Breast epithelium (tissue), 4 donors: Measurements from ENCODE around the gene SLC13A1. TPM values are rescaled to one million over a fixed set of nuclear protein-coding genes. Genes with fewer than 3 reads are reported as not detected.
"Not testable (repeated sequence)": the region's sequence is repeated elsewhere in the genome, so short reads cannot be mapped to it uniquely, and the experiment has no call there.

Experiments used
- DNase-seq, 2 donors: peaks; one replicate each; pipeline ENCODE4 v3.0.0-alpha.2; 2019; ENCODE audit warnings: low spot score in 2 of 2
- H3K27ac ChIP-seq, 2 donors: fragments of 200-600 bp; sonication (generic) in 1 of 2; one replicate each; pipeline ENCODE4 v1.5.1; 2016 to 2019; ENCODE audit warnings: mild to moderate bottlenecking in 1 of 2
- H3K27me3 ChIP-seq, 2 donors: fragments of 200-600 bp; sonication (generic) in 1 of 2; one replicate each; pipeline versions ENCODE4 v1.5.1 to v1.6.0; 2017 to 2019; ENCODE audit warnings: control low read depth in 1 of 2, mild to moderate bottlenecking in 1 of 2
- H3K36me3 ChIP-seq: fragments of 200-600 bp; one replicate; pipeline ENCODE4 v1.5.1; 2019
- H3K4me1 ChIP-seq, 2 donors: fragments of 200-600 bp; sonication (generic); one replicate each; pipeline ENCODE4 v1.5.1; 2016 to 2019; ENCODE audit warnings: control low read depth in 1 of 2
- H3K4me3 ChIP-seq, 3 donors: fragments of 200-600 bp; sonication (generic); 1 replicate in 2 of 3; 2 replicates in 1 of 3; pipeline ENCODE4 v1.5.1; 2016 to 2019; ENCODE audit warnings: mild to moderate bottlenecking in 3 of 3, moderate library complexity in 2 of 3
- H3K9me3 ChIP-seq, 2 donors: fragments of 200-600 bp; sonication (generic) in 1 of 2; one replicate each; pipeline ENCODE4 v1.5.1; 2016 to 2019; ENCODE audit warnings: control low read depth in 1 of 2
- POLR2A ChIP-seq: fragments of 450-650 bp; IDR thresholded peaks from one replicate; pipeline ENCODE4 v1.6.1; 2016; ENCODE audit warnings: antibody characterized with exemption, mild to moderate bottlenecking, moderate library complexity
- POLR2AphosphoS5 ChIP-seq, 3 donors: sonication (generic); formaldehyde crosslinking; IDR thresholded peaks; one replicate each; pipeline ENCODE4 v1.6.1; 2017; ENCODE audit warnings: antibody characterized with exemption in 3 of 3
- intact Hi-C: fragments of 100-400 bp; cut with DNase I; formaldehyde crosslinking; loops from one replicate; pipeline ENCODE4 v1.15.1; 2023; ENCODE audit warnings: low total_unique reads
- total RNA-seq, 3 donors: library from RNA; depleted of rRNA; stranded (reverse); fragments of >200 nt; gene quantifications; one replicate each; pipeline ENCODE4 v1.1.0, GENCODE V29; 2016
- TF ChIP-seq, protein P1 (sequence below), 3 donors: fragments of 450-650 bp; IDR thresholded peaks; one replicate each; pipeline ENCODE4 v1.5.1; 2016 to 2017; ENCODE audit warnings: antibody characterized with exemption in 3 of 3, mild to moderate bottlenecking in 3 of 3, moderate library complexity in 3 of 3

Gene SLC13A1
- total RNA-seq, 3 donors from 2014 or later, result not detected

DNA sequence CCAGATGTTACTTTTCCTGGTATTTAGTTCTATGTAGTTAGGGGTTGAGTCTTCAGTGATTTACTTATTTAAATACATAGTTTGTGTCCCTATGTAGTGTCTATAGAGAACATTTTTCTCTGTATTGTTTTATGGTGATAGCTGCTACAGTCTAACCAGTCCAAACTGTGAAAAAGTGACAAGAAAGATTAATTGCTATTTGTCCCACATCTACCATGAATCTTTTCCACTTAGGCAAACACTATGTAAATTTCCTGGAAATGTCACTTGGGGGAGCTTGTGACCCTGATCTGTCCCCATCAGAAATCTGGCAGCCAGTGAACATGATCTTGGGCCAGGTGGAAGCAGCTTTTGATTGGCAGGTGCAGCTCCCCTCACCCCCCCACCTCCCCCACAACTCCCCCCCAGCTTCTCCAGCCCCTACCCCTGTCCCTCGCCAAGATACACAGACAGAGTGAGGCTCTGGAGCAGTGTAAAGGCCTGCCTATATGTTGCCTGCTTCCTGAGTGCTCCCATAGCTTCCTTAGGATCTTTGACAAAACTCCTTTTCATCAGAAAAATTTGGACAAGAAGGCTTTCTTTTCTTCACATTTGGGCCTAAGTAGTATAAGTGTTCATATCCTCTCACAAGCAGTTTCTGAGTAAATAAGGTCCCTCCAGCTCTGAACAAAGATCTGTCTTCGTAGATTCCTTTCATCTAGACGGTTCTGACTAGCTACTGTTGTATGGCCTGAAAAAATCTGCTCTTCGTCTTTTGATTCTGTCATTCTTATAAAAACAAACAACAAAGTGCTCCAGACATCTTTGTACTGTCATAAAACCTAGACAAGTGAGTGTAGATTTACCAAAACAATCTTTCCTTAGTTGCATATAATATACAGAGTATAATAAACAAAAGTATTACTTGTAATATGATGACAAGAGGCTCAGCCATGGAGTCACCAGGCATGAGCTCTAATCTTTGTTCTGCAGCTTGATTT lies 31.5 kb upstream of the SLC13A1 start:
- Histone ChIP-seq H3K36me3 (no peaks in the 10 kb centered on the region), H3K4me3 (no peak overlapping the region), H3K4me1 (no peaks in the 10 kb centered on the region), H3K9me3 (no peaks in the 10 kb centered on the region), H3K27me3 (no peaks in the 10 kb centered on the region), H3K27ac (no peak overlapping the region)
- intact Hi-C loops, result no loop called here
- TF ChIP-seq, protein P1, sequence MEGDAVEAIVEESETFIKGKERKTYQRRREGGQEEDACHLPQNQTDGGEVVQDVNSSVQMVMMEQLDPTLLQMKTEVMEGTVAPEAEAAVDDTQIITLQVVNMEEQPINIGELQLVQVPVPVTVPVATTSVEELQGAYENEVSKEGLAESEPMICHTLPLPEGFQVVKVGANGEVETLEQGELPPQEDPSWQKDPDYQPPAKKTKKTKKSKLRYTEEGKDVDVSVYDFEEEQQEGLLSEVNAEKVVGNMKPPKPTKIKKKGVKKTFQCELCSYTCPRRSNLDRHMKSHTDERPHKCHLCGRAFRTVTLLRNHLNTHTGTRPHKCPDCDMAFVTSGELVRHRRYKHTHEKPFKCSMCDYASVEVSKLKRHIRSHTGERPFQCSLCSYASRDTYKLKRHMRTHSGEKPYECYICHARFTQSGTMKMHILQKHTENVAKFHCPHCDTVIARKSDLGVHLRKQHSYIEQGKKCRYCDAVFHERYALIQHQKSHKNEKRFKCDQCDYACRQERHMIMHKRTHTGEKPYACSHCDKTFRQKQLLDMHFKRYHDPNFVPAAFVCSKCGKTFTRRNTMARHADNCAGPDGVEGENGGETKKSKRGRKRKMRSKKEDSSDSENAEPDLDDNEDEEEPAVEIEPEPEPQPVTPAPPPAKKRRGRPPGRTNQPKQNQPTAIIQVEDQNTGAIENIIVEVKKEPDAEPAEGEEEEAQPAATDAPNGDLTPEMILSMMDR (IDR thresholded peaks at IDR 0.05), result no peak
- no peak for TF ChIP-seq POLR2A
- TF ChIP-seq POLR2AphosphoS5 (IDR thresholded peaks at IDR 0.05), result no peak
- no peak for DNase-seq

DNA sequence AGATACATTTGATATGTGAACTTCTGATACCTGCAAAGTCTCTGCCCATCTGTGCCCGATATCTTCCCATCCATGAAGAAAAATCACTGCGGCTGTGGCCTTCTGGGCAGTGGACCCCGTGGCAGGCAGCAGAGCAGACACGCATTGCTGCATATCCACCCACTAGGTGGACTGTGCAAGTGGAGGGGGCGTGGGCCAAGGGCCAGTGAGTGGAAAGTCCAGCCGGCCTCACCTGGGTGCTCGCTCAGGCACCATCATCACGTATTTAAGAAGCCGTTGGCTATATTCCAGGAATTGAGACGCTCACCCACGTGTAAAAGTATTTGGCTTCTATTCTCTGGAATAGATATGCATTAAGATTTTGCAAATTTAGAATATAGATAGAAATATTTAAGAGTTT lies 30.8 kb upstream of the SLC13A1 start:
- no peak for DNase-seq
- no peak for TF ChIP-seq POLR2AphosphoS5 (IDR thresholded peaks at IDR 0.05)
- TF ChIP-seq POLR2A, result no peak
- TF ChIP-seq, protein P1 (IDR thresholded peaks at IDR 0.05), result no peak
- H3K9me3 ChIP-seq, result no peaks in the 10 kb centered on the region
- no peak overlapping the region for H3K4me3 ChIP-seq
- intact Hi-C loops, result no loop called here
- no peaks in the 10 kb centered on the region for H3K27me3 ChIP-seq
- H3K27ac ChIP-seq, result no peak overlapping the region
- H3K36me3 ChIP-seq, result no peaks in the 10 kb centered on the region
- H3K4me1 ChIP-seq, result no peaks in the 10 kb centered on the region

DNA sequence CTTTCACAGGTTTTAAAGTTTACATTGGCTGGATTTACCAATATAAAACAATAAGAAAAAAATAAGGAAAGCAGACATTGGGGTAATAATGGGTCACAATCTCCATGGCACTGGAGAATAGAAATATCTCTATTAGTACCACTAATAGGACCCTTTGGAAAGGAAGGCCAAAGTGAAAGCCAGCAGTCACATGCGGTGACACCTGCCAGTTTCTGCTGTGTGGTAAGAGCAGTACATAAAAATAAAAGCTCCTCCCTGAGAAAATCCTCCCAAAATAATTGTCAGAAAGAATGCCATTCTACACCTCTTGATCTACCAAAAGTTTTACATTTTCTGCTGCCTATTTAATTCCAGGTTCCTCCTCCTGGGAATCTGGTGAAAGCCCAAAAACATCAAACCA lies 30.4 kb upstream of the SLC13A1 start:
- Histone ChIP-seq H3K36me3 (no peaks in the 10 kb centered on the region), H3K4me3 (no peak overlapping the region), H3K9me3 (no peaks in the 10 kb centered on the region), H3K4me1 (no peaks in the 10 kb centered on the region), H3K27ac (no peak overlapping the region), H3K27me3 (no peaks in the 10 kb centered on the region)
- intact Hi-C loops, result no loop called here
- TF ChIP-seq, protein P1 (IDR thresholded peaks at IDR 0.05), result no peak
- TF ChIP-seq POLR2AphosphoS5 (IDR thresholded peaks at IDR 0.05) (no peak), POLR2A (no peak)
- DNase-seq, result no peak

DNA sequence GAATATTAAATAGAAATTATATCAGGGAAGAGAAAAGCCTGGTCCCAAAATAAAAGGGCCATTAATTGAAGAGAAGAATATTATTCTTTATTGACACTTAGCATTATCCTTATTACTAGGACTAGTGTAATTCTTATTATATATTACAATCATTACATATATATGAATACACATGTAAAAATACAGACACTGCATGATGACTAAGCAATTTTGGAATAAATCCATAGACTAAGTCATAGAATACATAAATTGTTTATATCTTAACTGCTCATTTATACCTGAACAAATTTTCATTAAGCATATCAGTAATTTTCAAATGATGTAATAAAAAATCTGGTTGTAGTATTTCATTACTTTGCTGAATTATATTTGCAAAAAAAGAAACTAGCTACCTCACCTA lies 29.7 kb upstream of the SLC13A1 start:
- no peak for DNase-seq
- no peaks in the 10 kb centered on the region for H3K27me3 ChIP-seq
- no peak overlapping the region for H3K27ac ChIP-seq
- H3K9me3 ChIP-seq, result no peaks in the 10 kb centered on the region
- intact Hi-C loops, result no loop called here
- H3K4me1 ChIP-seq, result no peaks in the 10 kb centered on the region
- no peak for TF ChIP-seq POLR2AphosphoS5 (IDR thresholded peaks at IDR 0.05)
- TF ChIP-seq, protein P1 (IDR thresholded peaks at IDR 0.05), result no peak
- no peak overlapping the region for H3K4me3 ChIP-seq
- no peaks in the 10 kb centered on the region for H3K36me3 ChIP-seq

DNA sequence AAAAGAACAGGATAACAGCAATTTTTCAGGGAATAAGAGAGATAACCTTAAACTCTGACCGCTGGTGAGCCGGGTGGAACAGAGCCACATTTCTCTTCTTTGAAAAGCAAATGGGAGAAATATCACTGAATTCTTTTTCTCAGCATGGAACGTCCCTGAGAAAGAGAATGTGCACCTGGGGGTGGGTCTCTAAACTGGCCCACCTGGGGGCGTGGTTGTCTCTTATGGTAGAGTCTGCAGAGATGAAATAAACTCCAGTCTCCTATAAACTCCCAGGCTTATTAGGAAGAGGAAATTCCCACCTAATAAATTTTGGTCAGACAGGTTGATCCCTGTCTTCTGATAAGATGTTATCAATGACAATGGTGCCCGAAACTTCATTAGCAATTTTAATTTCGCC lies 27.9 kb upstream of the SLC13A1 start:
- H3K36me3 ChIP-seq, H3K4me1 ChIP-seq, H3K27me3 ChIP-seq, DNase-seq, H3K4me3 ChIP-seq, intact Hi-C loops, H3K27ac ChIP-seq, H3K9me3 ChIP-seq: not testable (repeated sequence)
